ENCODE data around the gene KLF12.
A peak's percentile ranks its signal among the peaks of the same experiment; 100 is the strongest.

The KLF12 gene

DNA sequence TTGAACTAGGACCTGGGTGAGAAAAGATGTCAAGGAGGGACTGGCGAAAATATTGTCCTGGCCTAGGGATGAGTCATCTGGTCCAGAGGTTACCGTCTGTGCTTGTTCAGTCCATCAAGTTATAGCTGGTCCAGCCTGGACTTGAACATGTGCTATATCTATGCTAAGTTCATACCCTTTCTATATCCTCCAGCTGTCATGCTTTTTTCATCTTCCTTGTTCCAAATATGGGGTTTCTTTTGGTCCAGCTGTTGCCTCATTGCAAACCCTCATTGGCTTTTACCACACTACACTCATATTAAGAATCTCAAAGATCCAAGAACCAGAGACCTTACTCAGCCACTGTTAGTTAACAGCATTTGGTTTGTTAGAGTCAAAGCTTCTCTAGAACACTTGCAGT is 19.1 kb upstream of the KLF12 start:
- H3K9me3 ChIP-seq (ENCODE audit: low read length) = no peaks in the 10 kb centered on the region
- H3K4me1 ChIP-seq (ENCODE audit: insufficient read depth, low read length) = no peaks in the 10 kb centered on the region
- H3K4me3 ChIP-seq (ENCODE audit: low read length) = no peak overlapping the region
- no peaks in the 10 kb centered on the region for H3K36me3 ChIP-seq (ENCODE audit: insufficient read depth, low read length)
- H2AFZ ChIP-seq (ENCODE audit: low read depth, low read length) = no peak overlapping the region
- no peaks in the 10 kb centered on the region for H3K27me3 ChIP-seq (ENCODE audit: insufficient read depth, low read length)

DNA sequence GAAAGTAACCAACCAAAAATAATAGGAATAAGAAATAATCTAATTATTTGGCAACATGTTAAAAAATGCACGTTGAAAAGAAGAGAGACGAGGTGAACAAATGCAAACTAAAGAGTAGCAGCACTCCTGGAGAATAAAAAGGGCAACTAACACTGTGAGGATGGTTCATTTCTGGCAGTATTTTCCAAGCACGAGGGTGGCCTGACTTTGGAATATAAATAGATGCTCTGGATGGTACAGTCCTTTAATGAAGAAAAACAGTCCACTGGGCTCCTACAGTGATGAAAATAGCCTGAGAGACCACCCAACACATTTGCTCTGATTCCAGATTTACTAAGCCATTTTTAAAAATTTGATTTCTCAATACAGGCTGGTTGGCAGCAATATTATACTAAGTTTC is 17.7 kb upstream of the KLF12 start:
- H3K36me3 ChIP-seq (ENCODE audit: insufficient read depth, low read length) = no peaks in the 10 kb centered on the region
- H3K27me3 ChIP-seq (ENCODE audit: insufficient read depth, low read length) = no peaks in the 10 kb centered on the region
- H3K9me3 ChIP-seq (ENCODE audit: low read length) = no peaks in the 10 kb centered on the region
- no peak overlapping the region for H3K4me3 ChIP-seq (ENCODE audit: low read length)
- no peak overlapping the region for H2AFZ ChIP-seq (ENCODE audit: low read depth, low read length)
- no peaks in the 10 kb centered on the region for H3K4me1 ChIP-seq (ENCODE audit: insufficient read depth, low read length)

DNA sequence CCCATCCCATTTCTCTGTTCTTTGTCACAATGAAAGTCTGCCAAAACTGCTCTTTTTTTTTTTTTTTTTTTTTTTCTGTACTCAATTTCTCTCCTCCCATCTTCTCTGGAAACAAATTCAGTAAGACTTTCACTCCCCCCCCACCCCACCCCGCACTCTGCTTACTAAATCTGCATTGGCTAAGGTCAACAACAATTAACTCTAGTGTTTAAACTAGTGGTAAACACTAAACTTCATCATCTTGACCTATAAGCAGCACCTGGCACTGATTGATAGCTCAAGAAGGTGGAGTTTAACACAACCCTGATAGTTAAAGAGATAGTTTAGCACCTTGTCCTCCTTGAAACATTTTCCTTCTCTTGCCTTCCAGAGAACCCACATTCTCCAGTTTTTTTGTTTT is 14.1 kb upstream of the KLF12 start:
- H3K9me3 ChIP-seq (ENCODE audit: low read length) = no peaks in the 10 kb centered on the region
- no peaks in the 10 kb centered on the region for H3K36me3 ChIP-seq (ENCODE audit: insufficient read depth, low read length)
- no peak overlapping the region for H2AFZ ChIP-seq (ENCODE audit: low read depth, low read length)
- H3K4me3 ChIP-seq (ENCODE audit: low read length) = no peak overlapping the region
- peaks cover 2% of the 10 kb centered on the region for H3K4me1 ChIP-seq (ENCODE audit: insufficient read depth, low read length)
- H3K27me3 ChIP-seq (ENCODE audit: insufficient read depth, low read length) = no peaks in the 10 kb centered on the region

DNA sequence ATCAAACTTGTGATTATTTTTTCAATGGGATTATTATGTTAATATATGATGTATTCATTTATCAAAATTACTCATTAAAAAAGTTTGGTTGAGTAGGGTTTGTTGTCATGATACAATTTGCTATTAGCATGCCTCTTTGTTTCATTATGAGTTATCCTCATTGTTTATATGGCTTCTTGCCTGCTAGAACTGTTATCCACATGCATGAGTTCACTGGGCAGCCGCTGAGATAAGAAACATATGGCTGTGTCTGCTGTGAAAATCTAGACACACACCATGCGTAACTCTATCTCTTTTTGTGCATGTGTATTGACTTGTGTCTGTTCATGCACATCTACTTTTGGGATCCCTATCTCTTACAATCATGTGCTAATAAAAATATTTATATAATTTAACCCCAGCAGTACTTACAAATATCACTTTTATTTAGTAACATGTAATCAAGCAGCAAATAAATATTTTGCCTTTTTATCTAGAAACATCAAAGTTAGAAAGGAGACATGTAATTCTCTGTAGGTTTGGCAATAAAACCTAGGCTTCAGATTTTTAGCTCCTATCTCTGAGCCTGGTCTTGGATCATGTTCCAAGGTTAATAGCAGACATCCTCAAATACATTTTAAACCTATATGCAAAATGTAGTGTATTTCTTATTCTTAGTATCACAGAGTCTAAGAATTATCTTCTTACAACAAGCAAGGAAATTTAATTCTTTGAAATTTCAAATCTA is 11.2 kb upstream of the KLF12 start:
- no peak overlapping the region for H2AFZ ChIP-seq (ENCODE audit: low read depth, low read length)
- peaks cover 2% of the 10 kb centered on the region for H3K4me1 ChIP-seq (ENCODE audit: insufficient read depth, low read length)
- H3K9me3 ChIP-seq (ENCODE audit: low read length) = no peaks in the 10 kb centered on the region
- no peaks in the 10 kb centered on the region for H3K36me3 ChIP-seq (ENCODE audit: insufficient read depth, low read length)
- H3K4me3 ChIP-seq (ENCODE audit: low read length) = no peak overlapping the region
- no peaks in the 10 kb centered on the region for H3K27me3 ChIP-seq (ENCODE audit: insufficient read depth, low read length)

DNA sequence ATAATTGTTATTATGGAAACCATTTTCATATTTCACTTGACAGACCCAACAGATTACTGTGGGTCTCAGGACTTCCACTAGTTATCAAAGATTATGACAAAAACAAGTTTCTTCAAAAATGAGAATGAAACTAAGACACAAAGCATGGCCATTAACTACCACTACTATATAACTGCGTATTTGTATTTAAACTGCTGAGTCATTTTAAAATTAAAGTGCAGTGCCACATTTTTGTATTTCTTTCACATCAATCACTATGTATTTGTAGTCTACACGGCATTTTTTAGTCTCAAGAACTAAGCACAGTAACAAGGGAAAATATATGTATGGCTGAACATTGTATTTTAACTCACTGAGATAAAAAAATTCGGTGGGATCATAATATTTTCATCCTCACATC is 10.1 kb upstream of the KLF12 start:
- Histone ChIP-seq H3K4me3 (ENCODE audit: low read length) (no peak overlapping the region), H3K4me1 (ENCODE audit: insufficient read depth, low read length) (peaks cover 2% of the 10 kb centered on the region), H3K9me3 (ENCODE audit: low read length) (no peaks in the 10 kb centered on the region), H2AFZ (ENCODE audit: low read depth, low read length) (no peak overlapping the region), H3K36me3 (ENCODE audit: insufficient read depth, low read length) (no peaks in the 10 kb centered on the region), H3K27me3 (ENCODE audit: insufficient read depth, low read length) (no peaks in the 10 kb centered on the region)

DNA sequence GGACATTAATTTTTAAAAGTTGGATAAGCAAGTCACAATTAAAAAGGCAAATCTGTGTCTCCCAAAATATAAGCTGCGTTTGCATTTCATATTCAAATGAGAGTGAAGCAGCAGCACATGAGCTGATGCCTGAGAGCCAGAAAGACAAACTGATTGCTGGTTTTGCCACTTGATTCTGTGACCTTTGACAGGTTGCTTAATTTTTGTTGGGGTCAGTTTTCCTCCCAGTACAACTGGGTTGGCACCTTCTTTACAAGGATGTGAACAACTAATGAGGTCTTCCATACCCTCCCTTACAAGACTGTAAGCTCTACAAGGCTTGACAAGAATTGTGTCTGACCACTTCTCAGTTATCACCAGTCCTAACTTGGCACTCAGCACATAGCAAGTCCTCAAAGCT is 8.1 kb upstream of the KLF12 start:
- Histone ChIP-seq H3K9me3 (ENCODE audit: low read length) (no peaks in the 10 kb centered on the region), H3K4me3 (ENCODE audit: low read length) (no peak overlapping the region), H3K36me3 (ENCODE audit: insufficient read depth, low read length) (no peaks in the 10 kb centered on the region), H3K4me1 (ENCODE audit: insufficient read depth, low read length) (peaks cover 2% of the 10 kb centered on the region), H3K27me3 (ENCODE audit: insufficient read depth, low read length) (no peaks in the 10 kb centered on the region), H2AFZ (ENCODE audit: low read depth, low read length) (no peak overlapping the region)

DNA sequence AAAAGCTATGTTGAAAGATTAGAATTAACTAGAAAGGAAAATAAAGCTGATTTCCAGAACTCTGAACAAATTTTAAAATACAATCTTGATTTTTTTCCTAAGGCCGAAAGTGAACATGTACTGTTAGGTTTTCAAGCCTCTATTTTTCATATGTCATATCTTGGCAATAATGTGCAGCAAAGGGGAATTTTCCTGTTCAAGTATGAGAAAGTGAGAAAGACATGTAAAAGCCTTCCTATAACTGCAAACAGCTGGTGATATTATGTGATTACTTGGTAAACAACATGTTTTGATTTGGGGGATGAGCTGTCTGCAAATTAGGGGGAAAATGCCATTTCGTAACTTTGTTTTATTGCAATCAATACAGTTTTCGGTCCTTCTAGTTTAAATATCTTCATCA is 4.0 kb upstream of the KLF12 start:
- Histone ChIP-seq H2AFZ (ENCODE audit: low read depth, low read length) (no peak overlapping the region), H3K4me1 (ENCODE audit: insufficient read depth, low read length) (peaks cover 10% of the 10 kb centered on the region), H3K36me3 (ENCODE audit: insufficient read depth, low read length) (no peaks in the 10 kb centered on the region), H3K27me3 (ENCODE audit: insufficient read depth, low read length) (no peaks in the 10 kb centered on the region), H3K4me3 (ENCODE audit: low read length) (no peak overlapping the region), H3K9me3 (ENCODE audit: low read length) (no peaks in the 10 kb centered on the region)

DNA sequence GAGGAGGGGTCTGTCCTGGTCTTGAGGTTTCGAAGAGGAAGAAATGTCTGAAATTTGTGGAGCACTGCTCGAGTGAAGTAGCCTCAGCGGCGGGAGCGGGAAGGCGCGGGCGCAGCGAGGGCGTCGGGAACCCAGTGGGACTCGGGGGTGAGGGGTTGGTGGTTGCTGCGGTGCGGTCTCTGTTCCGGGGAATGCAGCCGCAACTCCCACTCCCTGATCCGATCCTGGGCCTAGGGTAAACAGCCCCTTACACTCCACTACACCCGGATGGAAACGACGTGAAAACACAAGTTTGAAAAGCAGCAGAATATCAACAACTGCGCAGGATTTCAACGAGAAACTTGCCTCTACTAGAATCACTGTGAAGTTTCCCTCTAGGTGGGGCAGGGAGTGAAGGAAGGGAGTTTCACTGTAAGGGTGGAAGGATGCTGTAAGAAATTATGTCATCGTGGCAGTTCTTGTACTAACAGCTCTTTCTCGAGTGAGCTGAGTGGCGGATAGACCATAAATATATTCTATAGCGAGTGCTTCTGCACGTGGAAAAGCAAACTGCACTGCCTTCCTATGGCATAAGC is 2.0 kb upstream of the KLF12 start:
- peak overlapping the region; percentile 55 for H3K4me3 ChIP-seq (ENCODE audit: low read length)
- peaks cover 18% of the 10 kb centered on the region for H3K4me1 ChIP-seq (ENCODE audit: insufficient read depth, low read length)
- H3K36me3 ChIP-seq (ENCODE audit: insufficient read depth, low read length) = no peaks in the 10 kb centered on the region
- H3K27me3 ChIP-seq (ENCODE audit: insufficient read depth, low read length) = no peaks in the 10 kb centered on the region
- no peaks in the 10 kb centered on the region for H3K9me3 ChIP-seq (ENCODE audit: low read length)
- H2AFZ ChIP-seq (ENCODE audit: low read depth, low read length) = peak overlapping the region; percentile 40

DNA sequence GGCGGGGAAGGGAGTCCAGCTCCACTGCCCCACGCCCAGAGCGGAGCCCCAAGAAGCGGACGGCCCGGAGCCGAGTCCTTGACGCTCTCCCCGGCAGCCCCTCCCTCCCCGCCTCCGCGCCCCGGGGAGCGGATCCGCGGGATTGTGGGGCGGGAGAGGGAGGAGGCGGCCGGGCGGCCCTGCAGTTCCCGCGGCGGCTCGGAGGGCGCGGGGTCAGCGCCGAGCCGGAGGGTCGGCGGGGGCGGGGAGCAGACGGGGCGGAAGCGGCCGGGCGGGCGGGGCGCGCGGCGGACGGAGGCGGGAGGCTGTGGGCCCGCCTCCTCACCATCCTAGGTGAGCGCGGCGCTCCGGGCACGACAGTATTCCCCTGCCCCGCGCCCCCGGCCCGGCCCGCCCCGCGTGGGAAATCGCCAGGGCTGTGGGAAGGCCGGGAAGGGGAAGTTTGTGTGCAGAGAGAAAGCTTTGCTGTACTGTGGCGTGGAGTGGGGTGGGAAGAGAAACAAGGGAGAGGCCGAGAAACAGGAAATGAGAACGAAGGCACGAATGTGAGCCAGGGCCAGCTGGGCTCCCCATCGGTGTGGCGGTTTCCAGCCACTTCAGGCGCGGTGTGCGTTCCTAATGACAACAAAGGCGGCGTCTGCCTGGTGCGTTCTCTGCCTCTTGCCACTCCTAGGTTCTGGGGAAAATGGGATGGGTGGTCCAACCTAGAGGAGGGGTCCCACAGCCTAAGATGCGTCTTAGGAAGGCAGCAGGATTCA is 1.3 kb upstream of the KLF12 start:
- H3K36me3 ChIP-seq (ENCODE audit: insufficient read depth, low read length) = no peaks in the 10 kb centered on the region
- no peaks in the 10 kb centered on the region for H3K9me3 ChIP-seq (ENCODE audit: low read length)
- H2AFZ ChIP-seq (ENCODE audit: low read depth, low read length) = peak overlapping the region; percentile 40
- peaks cover 23% of the 10 kb centered on the region for H3K4me1 ChIP-seq (ENCODE audit: insufficient read depth, low read length)
- peak overlapping the region; percentile 55 for H3K4me3 ChIP-seq (ENCODE audit: low read length)
- H3K27me3 ChIP-seq (ENCODE audit: insufficient read depth, low read length) = no peaks in the 10 kb centered on the region

DNA sequence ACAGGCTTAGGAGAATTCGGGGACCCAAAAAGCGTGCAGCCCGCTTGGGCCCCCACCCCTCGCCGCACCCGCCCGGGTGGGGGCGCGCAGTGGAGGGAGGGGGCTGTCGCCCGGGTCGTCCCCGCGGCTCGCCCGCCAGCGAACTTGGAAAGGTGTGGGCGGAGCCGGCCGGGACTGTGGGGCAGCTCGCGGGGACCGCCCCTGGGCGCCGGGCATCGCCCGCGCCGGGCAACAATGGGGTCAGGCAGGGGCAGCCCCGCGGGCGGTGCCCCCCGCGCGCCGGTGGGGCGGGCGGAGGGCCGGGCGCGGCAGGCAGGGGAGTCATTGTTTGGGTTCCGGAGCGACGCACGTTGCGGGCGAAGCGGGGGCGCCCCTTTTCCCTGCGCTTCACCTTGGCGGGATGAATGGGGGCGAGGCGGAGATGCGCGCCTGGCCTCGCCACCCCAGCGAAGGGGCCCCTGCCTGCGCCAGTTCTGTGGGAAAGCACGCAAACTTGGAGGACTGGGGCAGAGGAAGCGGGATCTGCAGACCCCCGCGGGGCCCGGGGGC is 647 bp upstream of the KLF12 start:
- no peaks in the 10 kb centered on the region for H3K9me3 ChIP-seq (ENCODE audit: low read length)
- no peaks in the 10 kb centered on the region for H3K27me3 ChIP-seq (ENCODE audit: insufficient read depth, low read length)
- peak overlapping the region; percentile 40 for H2AFZ ChIP-seq (ENCODE audit: low read depth, low read length)
- peak overlapping the region; percentile 55 for H3K4me3 ChIP-seq (ENCODE audit: low read length)
- H3K36me3 ChIP-seq (ENCODE audit: insufficient read depth, low read length) = no peaks in the 10 kb centered on the region
- H3K4me1 ChIP-seq (ENCODE audit: insufficient read depth, low read length) = peaks cover 27% of the 10 kb centered on the region

DNA sequence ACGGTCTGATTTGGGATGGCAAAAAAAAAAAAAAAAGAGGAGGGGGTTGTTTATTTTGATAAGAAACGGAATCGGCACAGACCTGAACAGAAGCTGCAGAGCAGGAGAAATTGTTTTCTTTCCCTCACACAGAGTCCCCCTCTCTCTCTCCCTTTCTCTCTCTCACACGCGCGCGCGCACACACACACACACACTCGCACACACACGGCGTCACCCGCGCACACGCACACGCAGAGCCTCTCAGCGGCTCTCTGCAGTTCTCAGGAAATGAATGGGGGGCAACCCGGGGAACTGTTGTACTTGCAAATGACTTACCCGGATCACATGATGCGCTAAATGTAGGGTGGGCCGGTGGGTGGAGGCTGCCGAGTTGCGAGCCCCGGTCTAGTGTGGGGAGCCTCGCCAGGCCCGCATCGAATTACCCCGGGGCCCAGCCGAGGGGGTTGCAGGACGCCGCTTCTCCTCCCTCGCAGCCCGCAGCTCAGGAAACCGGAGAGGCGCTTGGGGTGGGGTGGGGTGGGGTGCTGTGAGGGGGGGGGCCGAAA is 475 bp downstream of the KLF12 start:
- H3K27me3 ChIP-seq (ENCODE audit: insufficient read depth, low read length) = no peaks in the 10 kb centered on the region
- H3K4me1 ChIP-seq (ENCODE audit: insufficient read depth, low read length) = peaks cover 35% of the 10 kb centered on the region
- peak overlapping the region; percentile 55 for H3K4me3 ChIP-seq (ENCODE audit: low read length)
- H2AFZ ChIP-seq (ENCODE audit: low read depth, low read length) = no peak overlapping the region
- H3K9me3 ChIP-seq (ENCODE audit: low read length) = no peaks in the 10 kb centered on the region
- H3K36me3 ChIP-seq (ENCODE audit: insufficient read depth, low read length) = no peaks in the 10 kb centered on the region

DNA sequence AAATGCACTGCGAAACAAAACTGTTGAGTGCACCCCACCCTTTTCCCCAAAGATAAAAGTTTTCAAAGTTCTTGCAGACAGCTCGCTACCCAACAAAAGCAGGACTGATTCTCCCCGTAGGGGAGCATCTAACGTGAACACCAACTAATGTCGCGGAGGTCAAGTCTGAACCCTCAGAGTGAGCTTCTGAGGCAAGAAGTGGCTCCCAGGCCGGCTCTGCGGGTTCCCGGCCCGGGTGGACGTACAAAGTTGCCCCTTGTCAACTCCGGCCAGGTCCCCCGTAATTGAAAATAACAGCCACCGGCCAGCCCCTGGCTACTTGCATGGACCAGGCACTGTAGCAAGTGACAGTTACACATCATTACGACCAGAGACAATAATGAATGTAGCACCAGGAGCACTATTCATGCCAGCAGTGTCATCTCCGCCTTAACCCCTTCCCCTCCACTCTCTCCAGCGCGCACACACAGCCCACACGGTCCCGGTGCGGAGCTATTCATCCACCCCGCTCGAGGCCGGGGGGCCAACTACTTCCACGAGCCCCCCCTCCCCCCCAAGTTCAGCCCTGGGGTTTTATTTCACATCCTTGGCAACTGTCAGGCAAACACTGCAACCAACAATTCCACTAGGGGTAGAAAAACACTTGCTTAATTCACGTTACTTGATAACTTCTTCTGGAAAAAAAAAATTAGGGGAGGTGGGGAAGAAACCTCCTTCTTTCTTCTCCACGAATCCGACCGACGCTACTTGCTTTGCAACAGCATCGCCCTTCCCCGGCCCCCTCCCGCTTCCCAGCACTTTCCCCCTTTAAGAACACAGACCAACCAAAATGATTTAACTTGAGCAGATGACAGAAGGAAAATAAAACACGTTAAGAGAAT is 1.2 kb downstream of the KLF12 start:
- Histone ChIP-seq H3K4me3 (ENCODE audit: low read length) (peak overlapping the region; percentile 55), H2AFZ (ENCODE audit: low read depth, low read length) (no peak overlapping the region), H3K4me1 (ENCODE audit: insufficient read depth, low read length) (peaks cover 42% of the 10 kb centered on the region), H3K36me3 (ENCODE audit: insufficient read depth, low read length) (no peaks in the 10 kb centered on the region), H3K9me3 (ENCODE audit: low read length) (no peaks in the 10 kb centered on the region), H3K27me3 (ENCODE audit: insufficient read depth, low read length) (no peaks in the 10 kb centered on the region)
